ENCODE data around the gene PIGZ. TPM values are rescaled to one million over a fixed set of nuclear protein-coding genes. Genes with fewer than 3 reads are reported as not detected.
A peak's percentile ranks its signal among the peaks of the same experiment; 100 is the strongest.

PIGZ gene
- total RNA-seq, 2 donors from 2014 or later = 0.22 to 0.31 TPM

DNA sequence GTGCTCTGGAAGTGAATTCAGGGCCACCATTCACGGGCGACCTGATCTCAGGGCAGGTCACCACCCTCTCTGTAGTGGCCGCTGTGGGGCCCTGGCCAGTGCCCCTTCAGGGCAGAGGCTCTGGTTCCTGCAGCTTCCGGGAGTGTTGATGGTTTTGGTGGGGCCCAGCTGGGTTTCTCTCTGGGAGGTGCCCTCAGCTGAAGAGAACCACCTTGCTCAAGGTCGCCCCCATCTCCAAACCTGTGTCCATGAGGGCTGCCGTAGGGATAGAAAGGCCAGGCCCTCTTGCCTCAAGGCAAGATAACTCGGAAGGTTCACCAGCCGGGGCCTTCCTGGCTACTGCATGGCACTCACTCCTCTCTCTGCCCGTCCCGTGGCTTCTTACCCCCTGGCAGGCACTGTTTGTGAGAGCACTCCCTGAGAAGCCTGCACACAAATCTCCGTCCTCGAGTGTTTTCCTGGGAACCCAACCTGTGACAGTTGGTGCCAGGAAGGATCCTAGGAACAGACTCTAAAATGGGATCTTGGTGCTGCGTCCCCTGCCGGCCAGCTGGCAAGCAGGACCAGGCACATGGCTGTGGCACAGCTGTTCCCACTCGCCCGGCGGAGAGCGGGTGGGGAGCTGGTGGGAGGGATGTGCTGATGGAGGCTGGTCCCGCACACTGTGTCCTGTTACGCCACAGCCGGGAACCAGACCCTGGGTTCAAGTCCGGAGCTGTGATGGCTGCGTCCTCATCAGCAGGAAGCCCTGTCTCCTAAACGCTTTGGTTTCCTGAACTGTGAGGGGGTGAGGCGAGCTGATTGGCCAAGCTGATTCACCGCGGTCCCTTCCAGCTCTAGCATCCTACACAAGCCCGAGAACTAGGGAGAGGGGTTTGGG, 23.2 kb upstream of the PIGZ start:
- 85 to 87% methylated on average over 11 to 28 of the region's 28 CpGs for WGBS, 2 experiments (ENCODE audit: insufficient coverage in 1 of 2, insufficient read length in 1 of 2)
- Histone ChIP-seq H3K27ac (ENCODE audit: low read depth, low read length) (no peak overlapping the region), H3K9me3 (ENCODE audit: control insufficient read depth, low read length) (no peaks in the 10 kb centered on the region), H3K9ac (ENCODE audit: extremely low read depth, low read length, poor library complexity, severe bottlenecking) (no peak overlapping the region), H3K4me1 (ENCODE audit: control insufficient read depth, insufficient read depth, low read length) (no peaks in the 10 kb centered on the region), H3K27me3 (ENCODE audit: control insufficient read depth, insufficient read depth, low read length, poor library complexity, severe bottlenecking) (no peaks in the 10 kb centered on the region), H3K36me3 (ENCODE audit: control insufficient read depth, insufficient read depth, low read length) (no peaks in the 10 kb centered on the region), H3K4me3 (ENCODE audit: low read length) (no peak overlapping the region)
- TF ChIP-seq, protein P1, sequence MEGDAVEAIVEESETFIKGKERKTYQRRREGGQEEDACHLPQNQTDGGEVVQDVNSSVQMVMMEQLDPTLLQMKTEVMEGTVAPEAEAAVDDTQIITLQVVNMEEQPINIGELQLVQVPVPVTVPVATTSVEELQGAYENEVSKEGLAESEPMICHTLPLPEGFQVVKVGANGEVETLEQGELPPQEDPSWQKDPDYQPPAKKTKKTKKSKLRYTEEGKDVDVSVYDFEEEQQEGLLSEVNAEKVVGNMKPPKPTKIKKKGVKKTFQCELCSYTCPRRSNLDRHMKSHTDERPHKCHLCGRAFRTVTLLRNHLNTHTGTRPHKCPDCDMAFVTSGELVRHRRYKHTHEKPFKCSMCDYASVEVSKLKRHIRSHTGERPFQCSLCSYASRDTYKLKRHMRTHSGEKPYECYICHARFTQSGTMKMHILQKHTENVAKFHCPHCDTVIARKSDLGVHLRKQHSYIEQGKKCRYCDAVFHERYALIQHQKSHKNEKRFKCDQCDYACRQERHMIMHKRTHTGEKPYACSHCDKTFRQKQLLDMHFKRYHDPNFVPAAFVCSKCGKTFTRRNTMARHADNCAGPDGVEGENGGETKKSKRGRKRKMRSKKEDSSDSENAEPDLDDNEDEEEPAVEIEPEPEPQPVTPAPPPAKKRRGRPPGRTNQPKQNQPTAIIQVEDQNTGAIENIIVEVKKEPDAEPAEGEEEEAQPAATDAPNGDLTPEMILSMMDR (conservative IDR thresholded peaks at IDR 0.05) = no peak
- peak; percentile 56 for DNase-seq
- H3K4me1 Mint-ChIP-seq = peaks cover 7% of the 10 kb centered on the region
- no peaks in the 10 kb centered on the region for H3K36me3 Mint-ChIP-seq (ENCODE audit: low read depth)
- H3K4me3 Mint-ChIP-seq = no peak overlapping the region
- no peaks in the 10 kb centered on the region for H3K9me3 Mint-ChIP-seq
- no peak overlapping the region for H3K27ac Mint-ChIP-seq
- H3K27me3 Mint-ChIP-seq (ENCODE audit: insufficient read depth) = no peaks in the 10 kb centered on the region

DNA sequence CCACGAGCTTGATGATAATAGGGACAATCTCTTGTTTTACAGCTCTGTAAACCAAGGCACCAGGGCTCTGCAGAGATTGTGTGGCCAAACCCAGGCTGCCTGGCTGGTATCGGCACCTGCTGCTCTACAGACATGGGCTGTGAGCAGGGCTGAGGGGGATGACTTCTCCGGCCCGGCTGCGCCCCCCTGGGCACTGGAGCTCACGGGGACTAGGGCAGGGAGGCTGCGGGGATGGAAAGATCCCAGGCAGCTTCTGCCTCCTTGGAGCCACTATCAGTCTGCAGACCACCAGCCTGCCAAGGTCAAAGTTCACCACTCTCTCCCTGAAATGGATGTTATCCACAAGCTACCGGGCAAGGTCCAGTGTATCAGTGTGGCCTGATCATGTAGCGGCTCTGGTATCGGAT, 22.0 kb upstream of the PIGZ start:
- Mint-ChIP-seq H3K27ac (no peak overlapping the region), H3K36me3 (ENCODE audit: low read depth) (no peaks in the 10 kb centered on the region), H3K4me1 (peaks cover 7% of the 10 kb centered on the region), H3K9me3 (no peaks in the 10 kb centered on the region), H3K4me3 (no peak overlapping the region), H3K27me3 (ENCODE audit: insufficient read depth) (no peaks in the 10 kb centered on the region)
- WGBS, 2 experiments (ENCODE audit: insufficient coverage in 1 of 2, insufficient read length in 1 of 2) = 95 to 100% methylated on average over 8 to 10 of the region's 10 CpGs
- DNase-seq = peak; percentile 36
- H3K9me3 ChIP-seq (ENCODE audit: control insufficient read depth, low read length) = no peaks in the 10 kb centered on the region
- no peaks in the 10 kb centered on the region for H3K4me1 ChIP-seq (ENCODE audit: control insufficient read depth, insufficient read depth, low read length)
- H3K4me3 ChIP-seq (ENCODE audit: low read length) = no peak overlapping the region
- no peaks in the 10 kb centered on the region for H3K27me3 ChIP-seq (ENCODE audit: control insufficient read depth, insufficient read depth, low read length, poor library complexity, severe bottlenecking)
- H3K9ac ChIP-seq (ENCODE audit: extremely low read depth, low read length, poor library complexity, severe bottlenecking) = no peak overlapping the region
- H3K27ac ChIP-seq (ENCODE audit: low read depth, low read length) = no peak overlapping the region
- TF ChIP-seq, protein P1 (conservative IDR thresholded peaks at IDR 0.05) = no peak
- no peaks in the 10 kb centered on the region for H3K36me3 ChIP-seq (ENCODE audit: control insufficient read depth, insufficient read depth, low read length)

DNA sequence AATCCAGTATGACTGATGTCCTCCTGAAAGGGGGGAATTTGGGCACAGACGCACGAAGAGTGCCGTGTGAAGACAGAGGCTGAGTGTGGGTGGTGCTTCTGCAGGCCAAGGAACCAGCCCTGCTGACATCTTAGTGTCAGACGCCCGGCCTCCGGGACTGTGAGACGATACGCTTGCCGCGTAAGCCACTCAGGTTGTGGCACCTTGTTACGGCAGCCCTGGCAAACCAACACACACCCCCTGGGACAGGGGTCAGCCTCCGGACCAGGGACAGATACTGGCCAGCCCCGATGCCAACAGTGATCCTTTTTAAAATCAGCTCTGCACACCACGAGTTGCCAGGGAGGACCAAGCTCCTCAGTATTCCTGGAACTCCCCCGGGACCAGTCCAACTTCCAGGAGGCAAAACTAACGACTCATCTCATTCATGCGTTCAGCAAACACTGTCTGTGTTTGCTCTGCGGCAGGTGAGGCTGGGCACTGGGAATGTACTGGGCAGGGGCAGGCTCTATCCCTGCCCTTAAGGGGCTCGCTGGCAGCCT, 21.2 kb upstream of the PIGZ start:
- no peaks in the 10 kb centered on the region for H3K27me3 Mint-ChIP-seq (ENCODE audit: insufficient read depth)
- no peaks in the 10 kb centered on the region for H3K36me3 Mint-ChIP-seq (ENCODE audit: low read depth)
- no peak overlapping the region for H3K4me3 Mint-ChIP-seq
- H3K27me3 ChIP-seq (ENCODE audit: control insufficient read depth, insufficient read depth, low read length, poor library complexity, severe bottlenecking) = no peaks in the 10 kb centered on the region
- no peak overlapping the region for H3K27ac Mint-ChIP-seq
- H3K36me3 ChIP-seq (ENCODE audit: control insufficient read depth, insufficient read depth, low read length) = no peaks in the 10 kb centered on the region
- DNase-seq = peak; percentile 46
- TF ChIP-seq, protein P1 (conservative IDR thresholded peaks at IDR 0.05) = no peak
- peaks cover 7% of the 10 kb centered on the region for H3K4me1 Mint-ChIP-seq
- no peak overlapping the region for H3K9ac ChIP-seq (ENCODE audit: extremely low read depth, low read length, poor library complexity, severe bottlenecking)
- no peak overlapping the region for H3K27ac ChIP-seq (ENCODE audit: low read depth, low read length)
- H3K4me1 ChIP-seq (ENCODE audit: control insufficient read depth, insufficient read depth, low read length) = no peaks in the 10 kb centered on the region
- no peaks in the 10 kb centered on the region for H3K9me3 Mint-ChIP-seq
- WGBS, 2 experiments (ENCODE audit: insufficient coverage in 1 of 2, insufficient read length in 1 of 2) = 90 to 95% methylated on average over 19 of the region's 19 CpGs
- H3K9me3 ChIP-seq (ENCODE audit: control insufficient read depth, low read length) = no peaks in the 10 kb centered on the region
- H3K4me3 ChIP-seq (ENCODE audit: low read length) = no peak overlapping the region
